ENCODE data around the gene CACNA2D1.

The CACNA2D1 gene

GRCh38 chr7:82330706-82331215 is 112.8 kb downstream of the CACNA2D1 start:
- DNase-seq (ENCODE audit: low spot score): no peak
- TF ChIP-seq, protein P1, sequence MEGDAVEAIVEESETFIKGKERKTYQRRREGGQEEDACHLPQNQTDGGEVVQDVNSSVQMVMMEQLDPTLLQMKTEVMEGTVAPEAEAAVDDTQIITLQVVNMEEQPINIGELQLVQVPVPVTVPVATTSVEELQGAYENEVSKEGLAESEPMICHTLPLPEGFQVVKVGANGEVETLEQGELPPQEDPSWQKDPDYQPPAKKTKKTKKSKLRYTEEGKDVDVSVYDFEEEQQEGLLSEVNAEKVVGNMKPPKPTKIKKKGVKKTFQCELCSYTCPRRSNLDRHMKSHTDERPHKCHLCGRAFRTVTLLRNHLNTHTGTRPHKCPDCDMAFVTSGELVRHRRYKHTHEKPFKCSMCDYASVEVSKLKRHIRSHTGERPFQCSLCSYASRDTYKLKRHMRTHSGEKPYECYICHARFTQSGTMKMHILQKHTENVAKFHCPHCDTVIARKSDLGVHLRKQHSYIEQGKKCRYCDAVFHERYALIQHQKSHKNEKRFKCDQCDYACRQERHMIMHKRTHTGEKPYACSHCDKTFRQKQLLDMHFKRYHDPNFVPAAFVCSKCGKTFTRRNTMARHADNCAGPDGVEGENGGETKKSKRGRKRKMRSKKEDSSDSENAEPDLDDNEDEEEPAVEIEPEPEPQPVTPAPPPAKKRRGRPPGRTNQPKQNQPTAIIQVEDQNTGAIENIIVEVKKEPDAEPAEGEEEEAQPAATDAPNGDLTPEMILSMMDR (IDR thresholded peaks at IDR 0.05; ENCODE audit: borderline replicate concordance, control extremely low read depth, extremely low read depth, insufficient read depth, missing control alignments): no peak
- in situ Hi-C loops (cut with MboI; ENCODE audit: low sequenced_read_pairs, unreplicated experiment): no loop called here

- no peak for DNase-seq (ENCODE audit: low spot score)
- in situ Hi-C loops (cut with MboI; ENCODE audit: low sequenced_read_pairs, unreplicated experiment): no loop called here
- TF ChIP-seq, protein P1 (IDR thresholded peaks at IDR 0.05; ENCODE audit: borderline replicate concordance, control extremely low read depth, extremely low read depth, insufficient read depth, missing control alignments): no peak
Observed at GRCh38 chr7:82327898-82328297, 115.7 kb downstream of the CACNA2D1 start.

DNA sequence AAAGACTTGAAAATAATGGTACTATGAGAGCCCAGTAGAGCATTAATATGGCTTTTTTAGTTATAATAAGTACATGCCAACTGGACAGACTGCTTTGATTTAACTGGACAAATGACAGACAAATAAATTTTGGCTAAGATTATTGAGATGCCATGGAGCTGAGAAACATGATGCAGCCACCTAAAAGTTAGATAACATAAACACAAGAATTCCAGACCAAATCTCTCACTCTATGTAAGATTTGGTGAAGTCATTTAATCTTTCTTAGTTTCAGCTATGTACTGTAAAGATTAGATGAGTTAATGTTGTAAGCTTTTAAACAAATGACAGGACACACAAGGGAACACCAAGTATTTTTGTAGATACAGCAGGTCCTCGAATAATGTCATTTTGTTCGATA is 118.2 kb downstream of the CACNA2D1 start:
- no peak for DNase-seq (ENCODE audit: low spot score)
- TF ChIP-seq, protein P1 (IDR thresholded peaks at IDR 0.05; ENCODE audit: borderline replicate concordance, control extremely low read depth, extremely low read depth, insufficient read depth, missing control alignments): no peak
- in situ Hi-C loops (cut with MboI; ENCODE audit: low sequenced_read_pairs, unreplicated experiment): no loop called here

GRCh38 chr7:82323806-82324205 is 119.8 kb downstream of the CACNA2D1 start:
- in situ Hi-C loops (cut with MboI; ENCODE audit: low sequenced_read_pairs, unreplicated experiment): no loop called here
- TF ChIP-seq, protein P1 (IDR thresholded peaks at IDR 0.05; ENCODE audit: borderline replicate concordance, control extremely low read depth, extremely low read depth, insufficient read depth, missing control alignments): no peak
- no peak for DNase-seq (ENCODE audit: low spot score)

DNA sequence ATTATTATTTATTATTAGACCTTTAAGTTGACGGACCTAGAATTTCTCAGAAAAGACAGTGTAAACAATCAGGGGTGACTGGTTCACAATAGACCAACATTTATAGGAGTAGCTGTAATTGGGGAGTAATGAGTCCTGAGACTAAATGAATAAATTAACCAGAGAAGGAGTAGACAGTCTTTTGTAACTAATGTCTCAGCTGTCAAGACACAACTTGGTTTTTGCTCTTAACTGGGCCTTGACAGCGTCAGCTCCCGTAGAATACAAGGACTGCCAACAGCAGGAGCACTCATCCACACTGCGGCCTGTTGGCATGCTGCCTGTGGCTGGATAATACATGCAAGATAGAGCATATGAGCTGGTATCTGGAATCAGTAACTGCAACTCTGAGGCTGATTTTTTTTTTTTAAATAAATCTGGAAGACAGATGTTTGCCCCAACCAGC is 123.9 kb downstream of the CACNA2D1 start:
- TF ChIP-seq, protein P1 (IDR thresholded peaks at IDR 0.05; ENCODE audit: borderline replicate concordance, control extremely low read depth, extremely low read depth, insufficient read depth, missing control alignments): no peak
- no peak for DNase-seq (ENCODE audit: low spot score)
- in situ Hi-C loops (cut with MboI; ENCODE audit: low sequenced_read_pairs, unreplicated experiment): no loop called here

DNA sequence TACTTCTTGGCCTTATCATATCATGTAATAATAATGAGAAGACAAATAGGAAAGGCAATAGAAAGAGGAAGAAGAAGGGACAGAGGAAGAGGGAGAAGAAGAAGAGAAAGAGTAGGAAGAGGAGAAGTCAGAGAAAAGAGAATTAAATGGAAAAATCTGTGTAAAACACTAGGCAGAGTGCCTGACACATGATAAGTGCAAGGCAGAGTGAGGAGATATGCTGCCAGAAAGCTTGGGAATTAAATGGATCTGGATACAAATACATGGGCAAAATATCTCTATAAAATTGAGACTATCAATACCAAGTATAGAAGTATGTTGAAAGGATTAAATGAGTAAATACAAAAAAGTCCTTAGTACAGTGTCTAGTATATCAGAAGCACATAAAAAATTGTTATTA is 124.8 kb downstream of the CACNA2D1 start:
- no peak for DNase-seq (ENCODE audit: low spot score)
- in situ Hi-C loops (cut with MboI; ENCODE audit: low sequenced_read_pairs, unreplicated experiment): no loop called here
- TF ChIP-seq, protein P1 (IDR thresholded peaks at IDR 0.05; ENCODE audit: borderline replicate concordance, control extremely low read depth, extremely low read depth, insufficient read depth, missing control alignments): no peak

Data from GM13976 (cell line).